Smooth muscle cell (in vitro differentiated cells): Measurements from ENCODE around the gene HIPK3. TPM values are rescaled to one million over a fixed set of nuclear protein-coding genes. Genes with fewer than 3 reads are reported as not detected.

Experiments
- DNase-seq: peaks from one replicate; lab custom pipeline; 2025; ENCODE audit not compliant: unreplicated experiment; lab: John Stamatoyannopoulos, UW
- H2AFZ ChIP-seq: fragments of 200-600 bp; sonication (generic); 2 replicates; pipeline ENCODE4 v1.6.0; 2016; ENCODE audit warnings: antibody characterized with exemption, low read depth, mild to moderate bottlenecking
- H3F3A ChIP-seq: fragments of 200-600 bp; sonication (generic); 2 replicates; pipeline ENCODE4 v1.6.0; 2017; ENCODE audit warnings: antibody characterized with exemption, low read depth
- H3K27ac ChIP-seq: fragments of 200-600 bp; sonication (generic); 2 replicates; pipeline ENCODE4 v1.5.1; 2016; ENCODE audit warnings: low read depth, mild to moderate bottlenecking
- H3K27me3 ChIP-seq: fragments of 200-600 bp; sonication (generic); 2 replicates; pipeline ENCODE4 v1.6.1; 2016; ENCODE audit warnings: low read depth, mild to moderate bottlenecking
- H3K36me3 ChIP-seq: fragments of 200-600 bp; sonication (generic); 2 replicates; pipeline ENCODE4 v1.5.1; 2016; ENCODE audit warnings: low read depth
- H3K4me1 ChIP-seq: fragments of 200-600 bp; sonication (generic); 2 replicates; pipeline ENCODE4 v1.5.1; 2016; ENCODE audit warnings: low read depth
- H3K4me2 ChIP-seq: fragments of 200-600 bp; sonication (generic); 2 replicates; pipeline ENCODE4 v1.6.0; 2016; ENCODE audit warnings: mild to moderate bottlenecking
- H3K4me3 ChIP-seq: fragments of 200-600 bp; sonication (generic); 2 replicates; pipeline ENCODE4 v1.5.1; 2016; ENCODE audit warnings: mild to moderate bottlenecking
- H3K79me2 ChIP-seq: fragments of 200-600 bp; sonication (generic); 2 replicates; pipeline ENCODE4 v1.6.0; 2016; ENCODE audit warnings: low read depth, mild to moderate bottlenecking
- H3K9ac ChIP-seq: fragments of 200-600 bp; sonication (generic); 2 replicates; pipeline ENCODE4 v1.6.0; 2016; ENCODE audit warnings: low read depth
- H3K9me3 ChIP-seq: fragments of 200-600 bp; sonication (generic); replicated peaks from 2 replicates; pipeline ENCODE4 v1.5.1; 2016; ENCODE audit warnings: low read depth
- H4K20me1 ChIP-seq: fragments of 200-600 bp; sonication (generic); 2 replicates; pipeline ENCODE4 v1.6.0; 2016; ENCODE audit warnings: low read depth
- WGBS: methylation state at CpG from one replicate; pipeline ENCODE4 v1.1.7; 2016; ENCODE audit warnings: low lambda C conversion rate; 5-methylcytosine and 5-hydroxymethylcytosine counted together
- polyA plus RNA-seq: library from polyadenylated mRNA; unstranded; fragments of >200 nt; fragmentation: Nextera tagmentation; extraction: Ambion mirVana; gene quantifications from 2 replicates; pipeline ENCODE4 v1.2.1, GENCODE V29; 2016
- total RNA-seq: library from RNA; depleted of rRNA; stranded (reverse); fragments of >200 nt; gene quantifications from 2 replicates; pipeline ENCODE4 v1.2.3, GENCODE V29; 2014
- TF ChIP-seq, protein P1 (sequence below): fragments of 200-600 bp; sonication (generic); IDR thresholded peaks from 2 replicates; pipeline ENCODE4 v1.5.1; 2017; ENCODE audit warnings: borderline replicate concordance, mild to moderate bottlenecking, antibody characterized with exemption; ENCODE audit not compliant: insufficient read depth, poor library complexity, severe bottlenecking

HIPK3 gene
- total and polyA plus RNA-seq, 2 experiments from 2014 or later = 15.3 to 80.0 TPM

DNA sequence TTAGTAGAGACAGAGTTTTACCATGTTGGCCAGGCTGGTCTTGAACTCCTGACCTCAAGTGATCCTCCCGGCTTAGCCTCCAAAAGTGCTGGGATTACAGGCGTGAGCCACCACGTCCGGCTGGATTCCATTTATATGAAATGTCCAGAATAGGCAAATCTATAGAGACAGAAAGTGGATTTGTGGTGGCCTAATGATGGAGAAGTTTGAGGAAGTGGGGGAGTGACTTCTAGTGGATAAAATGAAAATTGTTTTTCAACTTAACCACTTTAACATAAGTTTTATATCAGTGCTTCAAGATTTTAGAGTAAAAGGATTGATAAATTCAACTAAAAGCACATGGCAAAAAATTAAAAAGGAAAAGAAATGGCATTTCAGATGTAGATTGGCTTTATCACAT, 66.2 kb downstream of the HIPK3 start:
- Histone ChIP-seq H4K20me1 (peaks cover 100% of the 10 kb centered on the region), H3K4me1 (no peaks in the 10 kb centered on the region), H3K9me3 (no peaks in the 10 kb centered on the region), H3K27ac (peak overlapping the region; percentile 26), H3F3A (peaks cover 2% of the 10 kb centered on the region), H3K79me2 (peaks cover 98% of the 10 kb centered on the region), H3K4me2 (peak overlapping the region; percentile 49), H3K27me3 (no peaks in the 10 kb centered on the region), H2AFZ (no peak overlapping the region), H3K9ac (no peak overlapping the region), H3K4me3 (no peak overlapping the region), H3K36me3 (no peaks in the 10 kb centered on the region)
- TF ChIP-seq, protein P1, sequence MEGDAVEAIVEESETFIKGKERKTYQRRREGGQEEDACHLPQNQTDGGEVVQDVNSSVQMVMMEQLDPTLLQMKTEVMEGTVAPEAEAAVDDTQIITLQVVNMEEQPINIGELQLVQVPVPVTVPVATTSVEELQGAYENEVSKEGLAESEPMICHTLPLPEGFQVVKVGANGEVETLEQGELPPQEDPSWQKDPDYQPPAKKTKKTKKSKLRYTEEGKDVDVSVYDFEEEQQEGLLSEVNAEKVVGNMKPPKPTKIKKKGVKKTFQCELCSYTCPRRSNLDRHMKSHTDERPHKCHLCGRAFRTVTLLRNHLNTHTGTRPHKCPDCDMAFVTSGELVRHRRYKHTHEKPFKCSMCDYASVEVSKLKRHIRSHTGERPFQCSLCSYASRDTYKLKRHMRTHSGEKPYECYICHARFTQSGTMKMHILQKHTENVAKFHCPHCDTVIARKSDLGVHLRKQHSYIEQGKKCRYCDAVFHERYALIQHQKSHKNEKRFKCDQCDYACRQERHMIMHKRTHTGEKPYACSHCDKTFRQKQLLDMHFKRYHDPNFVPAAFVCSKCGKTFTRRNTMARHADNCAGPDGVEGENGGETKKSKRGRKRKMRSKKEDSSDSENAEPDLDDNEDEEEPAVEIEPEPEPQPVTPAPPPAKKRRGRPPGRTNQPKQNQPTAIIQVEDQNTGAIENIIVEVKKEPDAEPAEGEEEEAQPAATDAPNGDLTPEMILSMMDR = no peak
- WGBS = 62% methylated on average over 4 of the region's 4 CpGs
- no peak for DNase-seq

DNA sequence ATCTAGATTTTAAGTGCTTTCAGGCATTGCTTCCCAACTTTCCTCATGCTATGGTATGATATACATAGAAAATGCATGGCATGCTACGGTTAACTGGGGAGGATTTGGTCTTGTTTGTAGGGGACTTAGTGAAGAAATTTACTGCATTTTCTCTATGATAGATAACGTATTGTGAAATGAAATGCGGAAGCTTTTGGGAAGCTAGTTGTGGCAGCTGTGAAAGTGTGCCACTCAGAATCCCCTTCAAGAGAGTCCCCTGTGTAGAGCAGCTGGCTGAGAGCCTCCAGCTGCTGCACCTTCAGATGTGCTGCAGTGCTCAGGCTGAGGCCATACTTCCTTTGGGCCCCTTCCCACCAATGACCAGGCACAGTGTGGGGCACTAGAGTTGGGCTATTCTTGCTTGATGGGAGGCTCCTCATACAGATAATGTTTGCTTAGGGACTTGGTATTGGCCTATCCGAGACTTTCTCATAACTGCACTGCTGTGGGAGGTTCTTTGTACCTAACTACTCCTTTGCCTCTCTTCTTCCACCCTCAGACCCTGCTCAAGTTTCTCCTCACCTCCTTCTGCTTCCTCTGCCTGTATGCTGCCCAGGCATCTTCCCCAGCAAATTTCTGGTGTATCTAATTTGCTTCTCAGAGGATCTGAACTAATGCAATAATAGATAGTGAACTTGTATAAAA, 67.3 kb downstream of the HIPK3 start:
- H3K4me2 ChIP-seq = peak overlapping the region; percentile 49
- no peak overlapping the region for H2AFZ ChIP-seq
- no peak for DNase-seq
- H3K27ac ChIP-seq = peak overlapping the region; percentile 26
- TF ChIP-seq, protein P1 = no peak
- no peaks in the 10 kb centered on the region for H3K36me3 ChIP-seq
- 40% methylated on average over 4 of the region's 4 CpGs for WGBS
- no peaks in the 10 kb centered on the region for H3K27me3 ChIP-seq
- H3K9ac ChIP-seq = no peak overlapping the region
- H4K20me1 ChIP-seq = peaks cover 100% of the 10 kb centered on the region
- H3K4me3 ChIP-seq = no peak overlapping the region
- H3F3A ChIP-seq = peaks cover 4% of the 10 kb centered on the region
- no peaks in the 10 kb centered on the region for H3K4me1 ChIP-seq
- H3K79me2 ChIP-seq = peaks cover 98% of the 10 kb centered on the region
- no peaks in the 10 kb centered on the region for H3K9me3 ChIP-seq

- 94% methylated on average over 5 of the region's 5 CpGs for WGBS
Observed at GRCh38 chr11:33325451-33325850, 68.3 kb downstream of the HIPK3 start.

More at GRCh38 chr11:33325451-33325850, 68.3 kb downstream of the HIPK3 start:
- Histone ChIP-seq H2AFZ (no peak overlapping the region), H3K27me3 (no peaks in the 10 kb centered on the region), H3K4me2 (no peak overlapping the region), H3K9ac (no peak overlapping the region), H3K9me3 (no peaks in the 10 kb centered on the region), H3K4me3 (no peak overlapping the region), H3K27ac (no peak overlapping the region), H3K36me3 (no peaks in the 10 kb centered on the region), H4K20me1 (peaks cover 100% of the 10 kb centered on the region), H3F3A (peaks cover 4% of the 10 kb centered on the region), H3K4me1 (no peaks in the 10 kb centered on the region), H3K79me2 (peaks cover 94% of the 10 kb centered on the region)
- DNase-seq = no peak
- TF ChIP-seq, protein P1 = no peak
